ENCODE results near the gene ARIH1.

DNA sequence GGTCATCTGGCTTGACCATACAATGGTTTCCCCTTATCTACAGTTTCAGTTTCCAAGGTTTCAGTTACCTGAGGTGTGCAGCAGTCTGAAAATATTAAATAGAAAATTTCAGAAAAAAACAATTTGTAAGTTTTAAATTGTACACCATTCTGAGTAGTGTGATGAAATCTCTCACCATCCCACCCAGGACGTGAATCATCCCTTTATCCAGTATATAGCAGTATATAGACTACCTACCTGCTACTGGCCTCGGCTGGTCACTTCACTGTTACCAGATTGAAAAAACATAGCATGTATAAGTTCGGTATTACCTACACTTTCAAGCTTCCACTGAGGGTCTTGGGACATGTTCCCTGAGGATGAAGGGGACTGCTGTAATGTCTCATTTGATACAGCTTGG is 12.0 kb downstream of the ARIH1 start:
- TF ChIP-seq POLR2A (IDR thresholded peaks at IDR 0.05) = no peak
- TF ChIP-seq, protein P1, sequence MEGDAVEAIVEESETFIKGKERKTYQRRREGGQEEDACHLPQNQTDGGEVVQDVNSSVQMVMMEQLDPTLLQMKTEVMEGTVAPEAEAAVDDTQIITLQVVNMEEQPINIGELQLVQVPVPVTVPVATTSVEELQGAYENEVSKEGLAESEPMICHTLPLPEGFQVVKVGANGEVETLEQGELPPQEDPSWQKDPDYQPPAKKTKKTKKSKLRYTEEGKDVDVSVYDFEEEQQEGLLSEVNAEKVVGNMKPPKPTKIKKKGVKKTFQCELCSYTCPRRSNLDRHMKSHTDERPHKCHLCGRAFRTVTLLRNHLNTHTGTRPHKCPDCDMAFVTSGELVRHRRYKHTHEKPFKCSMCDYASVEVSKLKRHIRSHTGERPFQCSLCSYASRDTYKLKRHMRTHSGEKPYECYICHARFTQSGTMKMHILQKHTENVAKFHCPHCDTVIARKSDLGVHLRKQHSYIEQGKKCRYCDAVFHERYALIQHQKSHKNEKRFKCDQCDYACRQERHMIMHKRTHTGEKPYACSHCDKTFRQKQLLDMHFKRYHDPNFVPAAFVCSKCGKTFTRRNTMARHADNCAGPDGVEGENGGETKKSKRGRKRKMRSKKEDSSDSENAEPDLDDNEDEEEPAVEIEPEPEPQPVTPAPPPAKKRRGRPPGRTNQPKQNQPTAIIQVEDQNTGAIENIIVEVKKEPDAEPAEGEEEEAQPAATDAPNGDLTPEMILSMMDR (IDR thresholded peaks at IDR 0.05) = no peak

All from uterus (tissue), 2 donors.